GM12874 (cell line): ENCODE results near the gene PGBD5.

Source experiments
- CTCF ChIP-seq: IDR thresholded peaks from 2 replicates; pipeline ENCODE4 v1.5.1; 2011; ENCODE audit warnings: low read depth, mild to moderate bottlenecking, control low read depth, low read length, moderate library complexity; ENCODE audit not compliant: insufficient read depth

The PGBD5 gene

GRCh38 chr1:230335861-230336522, 90.1 kb downstream of the PGBD5 start:
- no peak for TF ChIP-seq CTCF

- no peak for TF ChIP-seq CTCF
Measured at GRCh38 chr1:230334447-230334837, 91.7 kb downstream of the PGBD5 start.

GRCh38 chr1:230333590-230334446, 92.3 kb downstream of the PGBD5 start:
- no peak for TF ChIP-seq CTCF

GRCh38 chr1:230332575-230333066, 93.5 kb downstream of the PGBD5 start:
- TF ChIP-seq CTCF = no peak

- TF ChIP-seq CTCF = no peak
Measured at GRCh38 chr1:230332061-230332460, 94.1 kb downstream of the PGBD5 start.

GRCh38 chr1:230330157-230330556, 96.0 kb downstream of the PGBD5 start:
- no peak for TF ChIP-seq CTCF

- no peak for TF ChIP-seq CTCF
Measured at GRCh38 chr1:230328342-230329015, 97.7 kb downstream of the PGBD5 start.
